Fibroblast of mammary gland (primary cell): ENCODE measurements around the gene MED29.

Source experiments
- DNase-seq: peaks from one replicate; pipeline ENCODE4 v3.0.0-alpha.2; 2010; ENCODE audit warnings: low read depth
- H3K4me3 ChIP-seq: 2 replicates; pipeline ENCODE4 v1.5.1; 2011; ENCODE audit warnings: low read depth, mild to moderate bottlenecking, low read length, moderate library complexity; ENCODE audit not compliant: control insufficient read depth
- TF ChIP-seq, protein P1 (sequence below): conservative IDR thresholded peaks from 2 replicates; pipeline ENCODE4 v1.5.1; 2011; ENCODE audit warnings: low read depth, low read length, inconsistent platforms; ENCODE audit not compliant: control insufficient read depth, insufficient read depth

MED29 gene

GRCh38 chr19:39356647-39357046 is 34.5 kb upstream of the MED29 start:
- DNase-seq, result no peak
- H3K4me3 ChIP-seq, result no peak overlapping the region

DNA sequence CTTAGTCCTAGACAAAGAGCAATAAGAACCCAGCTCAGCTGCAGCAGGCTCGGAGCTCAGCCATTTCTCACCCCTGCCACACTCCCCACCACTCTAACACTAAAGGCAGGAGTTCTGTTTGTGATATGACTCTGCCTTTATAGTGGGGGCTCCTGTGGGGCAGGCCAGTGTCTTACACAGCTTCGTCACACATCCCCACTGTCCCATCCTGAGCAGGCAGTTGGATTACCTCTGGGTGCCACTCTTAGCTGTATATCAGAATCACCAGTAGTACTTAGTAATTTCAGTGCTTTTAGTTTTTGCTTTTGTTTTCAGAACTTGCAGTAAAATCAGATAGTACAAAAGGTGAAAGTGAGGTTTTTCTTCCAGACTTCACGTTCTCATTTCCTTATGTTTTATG is 32.2 kb upstream of the MED29 start:
- TF ChIP-seq, protein P1, sequence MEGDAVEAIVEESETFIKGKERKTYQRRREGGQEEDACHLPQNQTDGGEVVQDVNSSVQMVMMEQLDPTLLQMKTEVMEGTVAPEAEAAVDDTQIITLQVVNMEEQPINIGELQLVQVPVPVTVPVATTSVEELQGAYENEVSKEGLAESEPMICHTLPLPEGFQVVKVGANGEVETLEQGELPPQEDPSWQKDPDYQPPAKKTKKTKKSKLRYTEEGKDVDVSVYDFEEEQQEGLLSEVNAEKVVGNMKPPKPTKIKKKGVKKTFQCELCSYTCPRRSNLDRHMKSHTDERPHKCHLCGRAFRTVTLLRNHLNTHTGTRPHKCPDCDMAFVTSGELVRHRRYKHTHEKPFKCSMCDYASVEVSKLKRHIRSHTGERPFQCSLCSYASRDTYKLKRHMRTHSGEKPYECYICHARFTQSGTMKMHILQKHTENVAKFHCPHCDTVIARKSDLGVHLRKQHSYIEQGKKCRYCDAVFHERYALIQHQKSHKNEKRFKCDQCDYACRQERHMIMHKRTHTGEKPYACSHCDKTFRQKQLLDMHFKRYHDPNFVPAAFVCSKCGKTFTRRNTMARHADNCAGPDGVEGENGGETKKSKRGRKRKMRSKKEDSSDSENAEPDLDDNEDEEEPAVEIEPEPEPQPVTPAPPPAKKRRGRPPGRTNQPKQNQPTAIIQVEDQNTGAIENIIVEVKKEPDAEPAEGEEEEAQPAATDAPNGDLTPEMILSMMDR, result no peak
- no peak for DNase-seq
- H3K4me3 ChIP-seq, result no peak overlapping the region

More at GRCh38 chr19:39356647-39357046, 34.5 kb upstream of the MED29 start:
- TF ChIP-seq, protein P1, result no peak

DNA sequence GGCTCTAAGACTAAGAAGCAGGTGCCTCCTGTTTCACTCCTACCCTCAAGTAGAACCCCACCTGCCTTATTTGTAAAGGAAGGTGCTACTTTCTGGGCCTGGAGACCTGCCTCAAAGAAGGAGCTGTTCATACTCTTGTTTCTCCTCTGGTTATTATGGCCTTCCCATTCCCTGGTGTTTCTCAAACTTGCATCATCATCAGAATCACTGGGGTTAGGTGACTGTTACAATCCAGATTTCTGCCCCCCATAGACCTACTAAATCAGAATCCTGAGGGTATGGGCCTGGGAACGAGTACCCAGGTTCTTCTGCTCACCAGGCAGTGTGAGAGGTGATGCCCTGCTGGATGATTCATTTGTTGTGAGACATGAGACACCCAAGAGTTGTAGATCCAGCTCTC is 30.6 kb upstream of the MED29 start:
- no peak for DNase-seq
- TF ChIP-seq, protein P1, result no peak
- H3K4me3 ChIP-seq, result no peak overlapping the region

GRCh38 chr19:39362682-39363657 is 28.2 kb upstream of the MED29 start:
- TF ChIP-seq, protein P1, result no peak
- H3K4me3 ChIP-seq, result no peak overlapping the region
- DNase-seq, result peak; percentile 89

GRCh38 chr19:39363901-39364457 is 27.2 kb upstream of the MED29 start:
- TF ChIP-seq, protein P1, result no peak
- H3K4me3 ChIP-seq, result no peak overlapping the region
- peak; percentile 78 for DNase-seq

GRCh38 chr19:39365531-39365930 is 25.6 kb upstream of the MED29 start:
- TF ChIP-seq, protein P1, result no peak
- no peak for DNase-seq
- H3K4me3 ChIP-seq, result no peak overlapping the region
